Daoy (cell line): ENCODE measurements around the gene RBX1. TPM values are rescaled to one million over a fixed set of nuclear protein-coding genes. Genes with fewer than 3 reads are reported as not detected.
"Not testable (repeated sequence)": the region's sequence is repeated elsewhere in the genome, so short reads cannot be mapped to it uniquely, and the experiment has no call there.

Source experiments
- DNase-seq: peaks from one replicate; pipeline ENCODE4 v3.0.0-alpha.2; 2015; ENCODE audit warnings: low read depth
- total RNA-seq: library from RNA; depleted of rRNA; stranded (reverse); fragments of >200 nt; shearing (Covaris generic); gene quantifications from 2 replicates; pipeline ENCODE4 v1.2.3, GENCODE V29; 2014; rRNA removed

Gene RBX1
- total RNA-seq, result 88.6 and 91.9 TPM in 2 replicates

GRCh38 chr22:40950962-40951794, at the start of gene RBX1:
Gene RBX1, plus strand, starts transcription at chr22:40951378. Its CDS starts 21 bp downstream, at chr22:40951399.
- peak; percentile 99 for DNase-seq

GRCh38 chr22:40904101-40904500, 47.1 kb upstream of the RBX1 start:
- no peak for DNase-seq

GRCh38 chr22:40908895-40909294, 42.3 kb upstream of the RBX1 start:
- DNase-seq, result no peak

- DNase-seq, result no peak
Observed at GRCh38 chr22:40911772-40912171, 39.4 kb upstream of the RBX1 start.

- DNase-seq, result not testable (repeated sequence)
Observed at GRCh38 chr22:40912987-40913386, 38.2 kb upstream of the RBX1 start.

- DNase-seq, result no peak
Observed at GRCh38 chr22:40919446-40919845, 31.7 kb upstream of the RBX1 start.

GRCh38 chr22:40920526-40920925, 30.7 kb upstream of the RBX1 start:
- no peak for DNase-seq

GRCh38 chr22:40922484-40923303, 28.5 kb upstream of the RBX1 start:
- peak; percentile 30 for DNase-seq

- no peak for DNase-seq
Observed at GRCh38 chr22:40928657-40929056, 22.5 kb upstream of the RBX1 start.

GRCh38 chr22:40932396-40932795, 18.8 kb upstream of the RBX1 start:
- DNase-seq, result no peak

- no peak for DNase-seq
Observed at GRCh38 chr22:40939202-40939601, 12.0 kb upstream of the RBX1 start.

GRCh38 chr22:40951795-40952605, 822 bp downstream of the RBX1 start:
- DNase-seq, result no peak

- no peak for DNase-seq
Observed at GRCh38 chr22:40953471-40953870, 2.3 kb downstream of the RBX1 start.

- DNase-seq, result no peak
Observed at GRCh38 chr22:40954113-40954512, 2.9 kb downstream of the RBX1 start.

GRCh38 chr22:40955571-40955970, 4.4 kb downstream of the RBX1 start:
- no peak for DNase-seq

GRCh38 chr22:40957601-40958000, 6.4 kb downstream of the RBX1 start:
- DNase-seq, result no peak

- DNase-seq, result no peak
Observed at GRCh38 chr22:40958299-40958698, 7.1 kb downstream of the RBX1 start.

GRCh38 chr22:40960145-40960544, 9.0 kb downstream of the RBX1 start:
- no peak for DNase-seq

GRCh38 chr22:40965936-40966725, 15.0 kb downstream of the RBX1 start:
- DNase-seq, result no peak

- DNase-seq, result no peak
Observed at GRCh38 chr22:40966726-40967085, 15.5 kb downstream of the RBX1 start.

- no peak for DNase-seq
Observed at GRCh38 chr22:40967111-40967760, 16.1 kb downstream of the RBX1 start.
